ENCODE data around the gene CST2. TPM values are rescaled to one million over a fixed set of nuclear protein-coding genes. Genes with fewer than 3 reads are reported as not detected.
"Not testable (repeated sequence)": the region's sequence is repeated elsewhere in the genome, so short reads cannot be mapped to it uniquely, and the experiment has no call there.

The CST2 gene
- total RNA-seq, 5 donors from 2014 or later (not counting 1 experiment from before 2014, with no cell fraction given), result not detected

DNA sequence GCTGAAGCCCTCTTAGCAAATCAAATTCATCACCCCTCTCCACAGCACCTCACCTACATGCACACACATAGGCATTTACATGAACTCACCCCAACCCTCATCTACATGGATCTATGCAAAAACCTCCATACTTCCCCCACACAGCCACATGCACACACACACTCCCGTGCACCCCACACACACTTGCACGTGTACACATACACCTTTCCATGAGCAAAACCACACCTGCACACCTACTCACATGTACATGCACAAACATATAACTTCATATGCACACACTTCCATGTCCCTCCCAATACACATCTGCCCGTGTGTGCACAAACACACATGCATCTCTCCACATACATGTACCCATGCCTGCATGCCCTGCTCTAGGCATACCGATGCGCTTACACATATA lies 29.7 kb upstream of the CST2 start:
- DNase-seq (no peak), ATAC-seq (replicated peaks in 1 of 4) (no peak)
- Histone ChIP-seq H3K27ac (ENCODE audit: low read length) (no peak overlapping the region), H3K4me3 (ENCODE audit: control insufficient read depth in 1 of 2, extremely low read depth in 1 of 2, low read length in 1 of 2) (no peak overlapping the region), H3K27me3 (replicated peaks in 1 of 2; ENCODE audit: control insufficient read depth in 2 of 2, extremely low read depth in 1 of 2, insufficient read depth in 2 of 2, low read length in 1 of 2) (peaks cover 0 to 5% of the 10 kb centered on the region in 2 experiments), H3K4me1 (ENCODE audit: control insufficient read depth in 1 of 2, extremely low read depth in 1 of 2, insufficient read depth in 2 of 2, low read length in 2 of 2) (no peaks in the 10 kb centered on the region), H3K36me3 (ENCODE audit: control insufficient read depth in 2 of 2, extremely low read depth in 1 of 2, insufficient read depth in 1 of 2, low read length in 1 of 2) (no peaks in the 10 kb centered on the region), H3K9me3 (no peaks in the 10 kb centered on the region)
- WGBS (ENCODE audit: insufficient coverage), result 88% methylated on average over 3 of the region's 5 CpGs
- H3K27me3 Mint-ChIP-seq, result peaks cover 0 to 5% of the 10 kb centered on the region in 2 donors
- ChIA-PET CTCF (no interaction called here), POLR2A (no interaction called here)
- H3K9me3 Mint-ChIP-seq, result no peaks in the 10 kb centered on the region
- no peaks in the 10 kb centered on the region for H3K4me1 Mint-ChIP-seq
- H3K27ac Mint-ChIP-seq, result no peak overlapping the region
- no peak overlapping the region for H3K4me3 Mint-ChIP-seq
- no peaks in the 10 kb centered on the region for H3K36me3 Mint-ChIP-seq

DNA sequence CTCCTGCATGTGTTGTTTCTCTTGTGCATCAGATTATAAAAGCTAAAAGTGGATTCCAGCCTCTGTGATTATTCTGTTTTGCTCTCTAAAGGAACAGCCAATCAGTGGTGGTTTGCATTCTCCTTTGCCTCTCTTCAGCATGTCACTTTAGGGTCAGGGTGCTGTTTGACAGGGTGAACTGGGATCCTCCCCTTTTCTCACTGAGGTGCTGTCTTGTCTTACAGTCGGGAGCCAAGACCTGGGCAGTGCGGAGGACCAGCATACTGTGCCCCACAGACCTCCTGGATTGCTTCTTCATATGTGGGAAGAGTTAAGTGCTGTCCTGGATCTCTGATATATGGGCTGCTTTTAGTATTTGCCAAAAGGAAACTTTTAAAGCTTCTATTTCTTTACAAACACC lies 15.2 kb upstream of the CST2 start:
- Mint-ChIP-seq H3K27me3 (peaks cover 8 to 22% of the 10 kb centered on the region in 2 donors), H3K36me3 (no peaks in the 10 kb centered on the region), H3K4me1 (no peaks in the 10 kb centered on the region), H3K4me3 (no peak overlapping the region), H3K27ac (no peak overlapping the region), H3K9me3 (peaks cover 4 to 12% (median 11%) of the 10 kb centered on the region in 3 donors)
- Histone ChIP-seq H3K4me1 (ENCODE audit: control insufficient read depth in 1 of 2, extremely low read depth in 1 of 2, insufficient read depth in 2 of 2, low read length in 2 of 2) (no peaks in the 10 kb centered on the region), H3K9me3 (no peaks in the 10 kb centered on the region), H3K36me3 (ENCODE audit: control insufficient read depth in 2 of 2, extremely low read depth in 1 of 2, insufficient read depth in 1 of 2, low read length in 1 of 2) (no peaks in the 10 kb centered on the region), H3K27me3 (replicated peaks in 1 of 2; ENCODE audit: control insufficient read depth in 2 of 2, extremely low read depth in 1 of 2, insufficient read depth in 2 of 2, low read length in 1 of 2) (peaks cover 0 to 6% of the 10 kb centered on the region in 2 experiments), H3K27ac (ENCODE audit: low read length) (no peak overlapping the region), H3K4me3 (ENCODE audit: control insufficient read depth in 1 of 2, extremely low read depth in 1 of 2, low read length in 1 of 2) (no peak overlapping the region)
- ChIA-PET CTCF (no interaction called here), POLR2A (no interaction called here)
- DNase-seq (no peak), ATAC-seq (replicated peaks in 1 of 4) (no peak)
- 40% methylated on average over 1 of the region's 2 CpGs for WGBS (ENCODE audit: insufficient coverage)

DNA sequence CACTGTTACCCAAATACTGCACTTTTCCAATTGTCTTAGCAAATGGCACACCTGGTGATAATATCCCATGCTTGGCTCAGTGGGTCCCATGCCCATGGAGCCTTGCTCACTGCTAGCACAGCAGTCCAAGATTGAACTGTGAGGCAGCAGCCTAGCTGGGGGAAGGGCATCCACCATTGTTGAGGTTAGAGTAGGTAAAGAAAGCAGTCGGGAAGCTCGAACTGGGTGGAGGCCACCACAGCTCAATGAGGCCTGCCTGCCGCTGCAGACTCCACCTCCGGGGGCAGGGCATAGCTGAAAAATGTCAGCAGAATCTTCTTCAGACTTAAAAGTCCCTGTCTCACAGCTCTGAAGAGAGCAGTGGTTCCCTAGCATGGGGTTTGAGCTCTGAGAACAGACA lies 9.2 kb upstream of the CST2 start:
- CTCF ChIA-PET, result no interaction called here
- Mint-ChIP-seq H3K9me3 (peaks cover 4 to 12% (median 4%) of the 10 kb centered on the region in 3 donors), H3K4me1 (peaks cover 0 to 4% (median 0%) of the 10 kb centered on the region in 3 donors), H3K36me3 (no peaks in the 10 kb centered on the region), H3K4me3 (no peak overlapping the region), H3K27me3 (peaks cover 9 to 18% of the 10 kb centered on the region in 2 donors), H3K27ac (no peak overlapping the region)
- Histone ChIP-seq H3K4me3 (ENCODE audit: control insufficient read depth in 1 of 2, extremely low read depth in 1 of 2, low read length in 1 of 2) (no peak overlapping the region), H3K36me3 (ENCODE audit: control insufficient read depth in 2 of 2, extremely low read depth in 1 of 2, insufficient read depth in 1 of 2, low read length in 1 of 2) (no peaks in the 10 kb centered on the region), H3K9me3 (no peaks in the 10 kb centered on the region), H3K4me1 (ENCODE audit: control insufficient read depth in 1 of 2, extremely low read depth in 1 of 2, insufficient read depth in 2 of 2, low read length in 2 of 2) (no peaks in the 10 kb centered on the region), H3K27me3 (replicated peaks in 1 of 2; ENCODE audit: control insufficient read depth in 2 of 2, extremely low read depth in 1 of 2, insufficient read depth in 2 of 2, low read length in 1 of 2) (peaks cover 0 to 8% of the 10 kb centered on the region in 2 experiments), H3K27ac (ENCODE audit: low read length) (no peak overlapping the region)
- POLR2A ChIA-PET, result no interaction called here
- ATAC-seq (replicated peaks in 1 of 4) (no peak), DNase-seq (peak in 1 of 35 experiments; percentile 73)
- WGBS (ENCODE audit: insufficient coverage), result 15% methylated on average over 4 of the region's 4 CpGs

DNA sequence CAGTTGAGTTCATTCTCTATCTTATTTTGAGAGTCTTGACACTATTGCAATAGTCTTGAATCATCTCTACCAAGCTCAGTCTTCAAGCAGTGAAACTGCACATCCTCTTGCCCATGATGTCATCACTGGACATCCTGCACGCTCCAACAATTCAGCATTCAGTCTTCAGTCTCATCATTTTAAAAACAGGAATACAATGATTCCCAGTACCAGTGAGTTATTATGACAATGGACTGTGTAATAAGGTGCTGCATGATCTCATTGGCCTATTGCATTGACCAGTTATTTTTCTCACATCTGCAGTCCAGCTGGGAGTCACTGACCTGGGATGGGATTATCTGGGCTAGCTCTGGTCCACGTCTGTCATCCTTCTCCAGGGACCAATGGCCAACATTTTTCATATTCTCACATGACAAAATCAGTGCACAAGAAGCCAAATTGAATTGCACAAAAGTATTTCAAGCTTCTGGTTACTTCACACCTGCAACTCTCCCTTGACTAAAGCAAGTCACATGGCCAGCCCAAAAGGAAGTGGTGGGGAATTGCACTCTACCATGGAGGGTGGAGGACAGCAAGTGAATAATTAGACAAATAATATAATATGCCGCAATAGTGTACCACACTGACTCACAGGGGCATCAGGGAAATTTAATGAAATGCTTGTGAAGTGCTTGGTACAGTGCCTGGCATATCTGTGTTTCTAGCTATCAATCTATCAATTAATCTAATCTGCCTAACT lies 6.4 kb upstream of the CST2 start:
- Mint-ChIP-seq H3K4me1 (peaks cover 0 to 4% (median 0%) of the 10 kb centered on the region in 3 donors), H3K27ac (no peak overlapping the region), H3K27me3 (peaks cover 4 to 23% of the 10 kb centered on the region in 2 donors), H3K4me3 (no peak overlapping the region), H3K9me3 (no peaks in the 10 kb centered on the region), H3K36me3 (no peaks in the 10 kb centered on the region)
- no peak overlapping the region for H3K4me3 ChIP-seq (ENCODE audit: control insufficient read depth in 1 of 2, extremely low read depth in 1 of 2, low read length in 1 of 2)
- ChIA-PET POLR2A (no interaction called here), CTCF (no interaction called here)
- WGBS (ENCODE audit: insufficient coverage), result 43% methylated on average over 1 of the region's 3 CpGs
- H3K4me1 ChIP-seq (ENCODE audit: control insufficient read depth in 1 of 2, extremely low read depth in 1 of 2, insufficient read depth in 2 of 2, low read length in 2 of 2), result no peaks in the 10 kb centered on the region
- no peak overlapping the region for H3K27ac ChIP-seq (ENCODE audit: low read length)
- no peaks in the 10 kb centered on the region for H3K36me3 ChIP-seq (ENCODE audit: control insufficient read depth in 2 of 2, extremely low read depth in 1 of 2, insufficient read depth in 1 of 2, low read length in 1 of 2)
- ATAC-seq (replicated peaks in 1 of 4), result no peak
- peaks cover 0 to 19% of the 10 kb centered on the region in 2 experiments for H3K27me3 ChIP-seq (replicated peaks in 1 of 2; ENCODE audit: control insufficient read depth in 2 of 2, extremely low read depth in 1 of 2, insufficient read depth in 2 of 2, low read length in 1 of 2)
- H3K9me3 ChIP-seq, result no peaks in the 10 kb centered on the region
- DNase-seq, result no peak

DNA sequence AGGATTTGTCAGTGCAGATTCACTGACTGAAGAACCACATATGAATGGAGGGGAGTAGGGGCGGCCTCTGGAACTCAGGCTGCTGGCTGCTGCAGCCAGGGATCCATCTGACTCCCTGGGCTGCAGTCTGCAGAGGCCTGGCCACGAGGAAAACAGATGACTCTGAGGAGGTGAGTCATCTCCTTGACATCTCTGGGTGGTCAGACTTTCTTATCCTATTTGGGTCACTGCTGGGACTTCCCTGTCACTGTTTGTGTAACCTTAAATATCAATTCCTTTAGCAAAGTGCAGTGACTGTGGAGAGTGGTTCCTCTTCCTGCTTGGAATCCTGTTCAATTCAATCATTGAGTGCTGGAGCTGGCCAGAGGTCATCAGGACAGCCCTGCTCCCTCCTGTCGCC lies 5.4 kb upstream of the CST2 start:
- H3K4me3 Mint-ChIP-seq; H3K4me1 ChIP-seq (ENCODE audit: control insufficient read depth in 1 of 2, extremely low read depth in 1 of 2, insufficient read depth in 2 of 2, low read length in 2 of 2); H3K4me3 ChIP-seq (ENCODE audit: control insufficient read depth in 1 of 2, extremely low read depth in 1 of 2, low read length in 1 of 2); DNase-seq; H3K36me3 Mint-ChIP-seq; H3K36me3 ChIP-seq (ENCODE audit: control insufficient read depth in 2 of 2, extremely low read depth in 1 of 2, insufficient read depth in 1 of 2, low read length in 1 of 2); ATAC-seq (replicated peaks in 1 of 4); H3K27ac Mint-ChIP-seq; POLR2A ChIA-PET; H3K27ac ChIP-seq (ENCODE audit: low read length); H3K4me1 Mint-ChIP-seq; H3K9me3 ChIP-seq; CTCF ChIA-PET; H3K9me3 Mint-ChIP-seq: not testable (repeated sequence)
- 33% methylated on average over 2 of the region's 3 CpGs for WGBS (ENCODE audit: insufficient coverage)
- H3K27me3 ChIP-seq (replicated peaks in 1 of 2; ENCODE audit: control insufficient read depth in 2 of 2, extremely low read depth in 1 of 2, insufficient read depth in 2 of 2, low read length in 1 of 2), result peaks cover 0 to 19% of the 10 kb centered on the region in 2 experiments
- peaks cover 0 to 24% of the 10 kb centered on the region in 2 donors for H3K27me3 Mint-ChIP-seq

DNA sequence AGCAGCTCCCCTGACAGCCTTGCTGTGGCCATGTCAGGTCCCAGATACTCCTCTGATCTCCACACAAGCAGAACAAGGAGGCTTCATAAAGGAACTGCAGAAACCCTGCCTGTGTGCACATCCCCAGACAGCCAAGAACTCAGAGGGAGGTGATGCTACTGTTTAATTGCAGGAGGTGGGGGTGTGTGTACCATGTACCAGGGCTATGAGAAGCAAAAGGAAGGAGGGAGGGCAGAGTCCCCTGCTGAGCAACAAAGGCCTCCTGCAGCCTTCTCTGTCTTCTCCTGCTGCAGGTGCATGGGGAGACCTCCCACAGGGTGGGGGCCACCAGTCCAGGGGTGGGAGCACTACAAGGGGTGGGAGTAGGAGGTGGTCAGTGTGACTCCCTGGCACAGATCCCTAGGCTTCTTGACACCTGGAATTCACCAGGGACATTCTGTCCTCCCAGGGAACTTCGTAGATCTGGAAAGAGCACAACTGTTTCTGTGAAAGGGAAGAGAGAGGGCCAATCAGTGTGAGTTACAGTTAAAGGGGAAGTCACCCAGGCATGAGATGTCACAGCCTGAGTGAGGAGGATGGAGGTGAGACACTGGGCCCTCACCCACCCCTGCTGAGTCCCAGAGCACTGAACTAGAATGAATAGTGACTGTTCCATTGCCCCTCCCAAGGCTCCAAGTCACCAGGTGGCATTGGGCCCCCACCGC lies 2.8 kb downstream of the CST2 start:
- no peaks in the 10 kb centered on the region for H3K36me3 Mint-ChIP-seq
- DNase-seq (no peak), ATAC-seq (replicated peaks in 1 of 4) (no peak)
- peaks cover 5 to 9% of the 10 kb centered on the region in 2 donors for H3K27me3 Mint-ChIP-seq
- ChIA-PET CTCF (no interaction called here), POLR2A (no interaction called here)
- no peak overlapping the region for H3K4me3 Mint-ChIP-seq
- H3K9me3 ChIP-seq, result no peaks in the 10 kb centered on the region
- H3K4me3 ChIP-seq (ENCODE audit: control insufficient read depth in 1 of 2, extremely low read depth in 1 of 2, low read length in 1 of 2), result no peak overlapping the region
- no peaks in the 10 kb centered on the region for H3K4me1 Mint-ChIP-seq
- H3K9me3 Mint-ChIP-seq, result no peaks in the 10 kb centered on the region
- H3K27me3 ChIP-seq (replicated peaks in 1 of 2; ENCODE audit: control insufficient read depth in 2 of 2, extremely low read depth in 1 of 2, insufficient read depth in 2 of 2, low read length in 1 of 2), result peaks cover 0 to 15% of the 10 kb centered on the region in 2 experiments
- H3K36me3 ChIP-seq (ENCODE audit: control insufficient read depth in 2 of 2, extremely low read depth in 1 of 2, insufficient read depth in 1 of 2, low read length in 1 of 2), result no peaks in the 10 kb centered on the region
- no peak overlapping the region for H3K27ac Mint-ChIP-seq
- no peaks in the 10 kb centered on the region for H3K4me1 ChIP-seq (ENCODE audit: control insufficient read depth in 1 of 2, extremely low read depth in 1 of 2, insufficient read depth in 2 of 2, low read length in 2 of 2)
- WGBS (ENCODE audit: insufficient coverage), result 78% methylated on average over 1 of the region's 2 CpGs
- H3K27ac ChIP-seq (ENCODE audit: low read length), result no peak overlapping the region
